HCT116 (cell line): ENCODE measurements around the gene PLPPR3. TPM values are rescaled to one million over a fixed set of nuclear protein-coding genes. Genes with fewer than 3 reads are reported as not detected.
A peak's percentile ranks its signal among the peaks of the same experiment; 100 is the strongest.

Experiments used
- ATAC-seq: fragments of 200-7000 bp; cut with Tn5 transposase; 2 replicates; pipeline ENCODE4 v1.9.1; 2020; ENCODE audit warnings: mild to moderate bottlenecking, moderate library complexity
- BruUV-seq: library from RNA; stranded (reverse); fragments of 400-500 nt; replicated peaks from 2 replicates; lab custom pipeline; 2021; lab: Mats Ljungman, UMichigan
- CTCF ChIA-PET: fragments of 300-600 bp; sonication (Branson Sonifier 250); formaldehyde crosslinking; loops from one replicate; lab custom pipeline; 2021; ENCODE audit warnings: antibody characterized with exemption; lab: Charles Lee
- POLR2A ChIA-PET: fragments of 300-600, 350-600 bp; sonication (Branson Sonifier 250); formaldehyde crosslinking; loops from one replicate; lab custom pipeline; 2021; ENCODE audit warnings: antibody characterized with exemption; lab: Charles Lee
- RAD21 ChIA-PET, 2 experiments: fragments of 300-600 bp; sonication (Branson Sonifier 250); formaldehyde crosslinking; loops; one replicate each; lab custom pipeline; 2023; ENCODE audit warnings: low total read pairs in 2 of 2; ENCODE audit not compliant: uncharacterized antibody in 2 of 2, unreplicated experiment in 2 of 2, low non-redundant PET in 1 of 2; lab: Charles Lee
- DNase-seq: peaks from one replicate; pipeline ENCODE4 v3.0.0-alpha.2; 2010; ENCODE audit warnings: low read depth, low spot score
- H2AFZ ChIP-seq: fragments of 200-600 bp; shearing (Covaris generic), sonication (generic); 2 replicates; pipeline ENCODE4 v1.6.1; 2017; ENCODE audit warnings: low read depth, mixed run types, mixed read lengths, antibody characterized with exemption, low read length; ENCODE audit not compliant: poor library complexity, severe bottlenecking
- H3K27ac ChIP-seq: 2 replicates; pipeline ENCODE4 v1.5.1; 2012; ENCODE audit warnings: low read depth, low read length
- H3K27me3 ChIP-seq: fragments of 200-600 bp; sonication (generic); 2 replicates; pipeline ENCODE4 v1.6.1; 2016; ENCODE audit warnings: mixed run types, low read length, mixed read lengths; ENCODE audit not compliant: insufficient read depth
- H3K36me3 ChIP-seq, 2 experiments: fragments of 200-500 bp in 1 of 2; fragments of 200-600 bp in 1 of 2; sonication (Bioruptor generic) in 1 of 2; sonication (generic) in 1 of 2; 2 replicates each; pipeline versions ENCODE4 v1.5.1 to v1.6.1; 2014 to 2016; ENCODE audit warnings: low read length in 2 of 2, inconsistent platforms in 1 of 2, mixed read lengths in 1 of 2, mixed run types in 1 of 2; ENCODE audit not compliant: insufficient read depth in 2 of 2, control insufficient read depth in 1 of 2
- H3K4me1 ChIP-seq, 2 experiments: fragments of 200-600 bp in 1 of 2; sonication (generic) in 1 of 2; 2 replicates each; pipeline versions ENCODE4 v1.5.1 to v1.6.1; 2012 to 2017; ENCODE audit warnings: low read length in 2 of 2, inconsistent platforms in 1 of 2, mild to moderate bottlenecking in 1 of 2, mixed read lengths in 1 of 2, mixed run types in 1 of 2, moderate library complexity in 1 of 2; ENCODE audit not compliant: insufficient read depth in 2 of 2, control insufficient read depth in 1 of 2
- H3K4me2 ChIP-seq: fragments of 200-600 bp; sonication (generic); 2 replicates; pipeline ENCODE4 v1.6.1; 2017; ENCODE audit warnings: mixed run types, low read length, mixed read lengths
- H3K4me3 ChIP-seq, 2 experiments: fragments of 200-600 bp in 1 of 2; sonication (generic) in 1 of 2; replicated peaks in 1 of 2; 2 replicates each; pipeline ENCODE4 v1.5.1; 2011 to 2016; ENCODE audit warnings: low read length in 2 of 2, control low read depth in 1 of 2, low read depth in 1 of 2, mild to moderate bottlenecking in 1 of 2, mixed read lengths in 1 of 2, mixed run types in 1 of 2
- H3K79me2 ChIP-seq: fragments of 200-600 bp; sonication (generic); 2 replicates; pipeline ENCODE4 v1.6.1; 2017; ENCODE audit warnings: mild to moderate bottlenecking, mixed run types, low read length, moderate library complexity, mixed read lengths; ENCODE audit not compliant: insufficient read depth
- H3K9ac ChIP-seq: fragments of 200-600 bp; sonication (generic); 2 replicates; pipeline ENCODE4 v1.6.1; 2016; ENCODE audit warnings: low read length, mixed read lengths
- H3K9me2 ChIP-seq: fragments of 200-600 bp; sonication (generic), shearing (Covaris generic); 2 replicates; pipeline ENCODE4 v1.6.1; 2017; ENCODE audit warnings: mixed run types, mild to moderate bottlenecking, moderate library complexity; ENCODE audit not compliant: insufficient read depth
- H3K9me3 ChIP-seq, 2 experiments: fragments of 200-500 bp in 1 of 2; fragments of 200-600 bp in 1 of 2; sonication (Bioruptor generic) in 1 of 2; sonication (generic) in 1 of 2; 2 replicates each; pipeline ENCODE4 v1.6.1; 2014 to 2017; ENCODE audit warnings: low read length in 2 of 2, mixed read lengths in 2 of 2, inconsistent platforms in 1 of 2, low read depth in 1 of 2, mild to moderate bottlenecking in 1 of 2, mixed run types in 1 of 2, moderate library complexity in 1 of 2; ENCODE audit not compliant: control insufficient read depth in 1 of 2, insufficient read depth in 1 of 2
- H4K20me1 ChIP-seq: fragments of 200-600 bp; sonication (generic), shearing (Covaris generic); 2 replicates; pipeline ENCODE4 v1.6.1; 2017; ENCODE audit warnings: mixed run types, mild to moderate bottlenecking, moderate library complexity; ENCODE audit not compliant: insufficient read depth
- CTCF ChIP-seq, 3 experiments: fragments of 200-600 bp in 1 of 3; sonication (generic) in 1 of 3; IDR thresholded peaks in 2 of 3; conservative IDR thresholded peaks in 1 of 3; 2 replicates each; pipeline ENCODE4 v1.5.1; 2012 to 2017; ENCODE audit warnings: low read depth in 2 of 3, low read length in 2 of 3, antibody characterized with exemption in 1 of 3, borderline replicate concordance in 1 of 3, control low read depth in 1 of 3, mild to moderate bottlenecking in 1 of 3, mixed read lengths in 1 of 3, mixed run types in 1 of 3, moderate library complexity in 1 of 3; ENCODE audit not compliant: insufficient read depth in 1 of 3
- EGR1 ChIP-seq: IDR thresholded peaks from 2 replicates; pipeline ENCODE4 v1.6.1; 2012; ENCODE audit warnings: low read depth
- ELF1 ChIP-seq: IDR thresholded peaks from 2 replicates; pipeline ENCODE4 v1.6.1; 2012; ENCODE audit warnings: low read depth, borderline replicate concordance
- FOSL1 ChIP-seq: IDR thresholded peaks from 2 replicates; pipeline ENCODE4 v1.6.1; 2012; ENCODE audit warnings: low read depth
- JUND ChIP-seq: IDR thresholded peaks from 2 replicates; pipeline ENCODE4 v1.6.1; 2012
- MAX ChIP-seq: IDR thresholded peaks from 2 replicates; pipeline ENCODE4 v1.6.1; 2012
- POLR2AphosphoS5 ChIP-seq: IDR thresholded peaks from 2 replicates; pipeline ENCODE4 v1.6.1; 2011; ENCODE audit warnings: mild to moderate bottlenecking, low read depth, low read length, moderate library complexity
- RAD21 ChIP-seq: IDR thresholded peaks from 2 replicates; pipeline ENCODE4 v1.6.1; 2012; ENCODE audit warnings: low read depth, mild to moderate bottlenecking
- REST ChIP-seq: IDR thresholded peaks from 2 replicates; pipeline ENCODE4 v1.6.1; 2012; ENCODE audit warnings: low read depth
- SP1 ChIP-seq: IDR thresholded peaks from 2 replicates; pipeline ENCODE4 v1.6.1; 2012; ENCODE audit warnings: low read depth
- TCF7L2 ChIP-seq: IDR thresholded peaks from 2 replicates; pipeline ENCODE4 v1.7.0; 2011; ENCODE audit warnings: borderline replicate concordance, inconsistent platforms; ENCODE audit not compliant: insufficient read depth, insufficient read length; ENCODE audit errors: extremely low read depth
- YY1 ChIP-seq: IDR thresholded peaks from 2 replicates; pipeline ENCODE4 v1.6.1; 2011; ENCODE audit warnings: low read length, low read depth, moderate library complexity, mild to moderate bottlenecking; ENCODE audit not compliant: insufficient replicate concordance; ENCODE audit errors: extremely low read depth
- ZBTB33 ChIP-seq: IDR thresholded peaks from 2 replicates; pipeline ENCODE4 v1.6.1; 2011; ENCODE audit warnings: mild to moderate bottlenecking, low read length, moderate library complexity; ENCODE audit not compliant: insufficient replicate concordance; ENCODE audit errors: extremely low read depth
- ZFX ChIP-seq: fragments of 450-650 bp; IDR thresholded peaks from 2 replicates; pipeline ENCODE4 v1.6.1; 2017
- ZNF274 ChIP-seq: fragments of 200-500 bp; sonication (Bioruptor generic); IDR thresholded peaks from 2 replicates; pipeline ENCODE4 v1.6.1; 2014; ENCODE audit warnings: mild to moderate bottlenecking, low read depth, low read length, inconsistent platforms
- intact Hi-C: fragments of 100-400 bp; cut with micrococcal nuclease; formaldehyde crosslinking; loops from 2 replicates; pipeline ENCODE4 v1.10.0; 2022
- total RNA-seq: library from RNA; stranded (reverse); gene quantifications from one replicate; pipeline ENCODE4 v1.2.1, GENCODE V29; 2021; ENCODE audit not compliant: unreplicated experiment

PLPPR3 gene
- total RNA-seq, 1 experiment from 2014 or later: 0.27 TPM

GRCh38 chr19:805600-806550 is 15.9 kb downstream of the PLPPR3 start (continued):
- TF ChIP-seq ZBTB33 (no peak), YY1 (no peak), POLR2AphosphoS5 (no peak; the same call in 1 of the 2 replicates), ELF1 (no peak)

- Histone ChIP-seq H3K79me2 (peaks cover 100% of the 10 kb centered on the region), H2AFZ (no peak overlapping the region), H3K4me2 (no peak overlapping the region), H3K4me1 (peaks cover 7 to 15% of the 10 kb centered on the region in 2 experiments), H3K9me3 (no peaks in the 10 kb centered on the region), H3K36me3 (peaks cover 70 to 96% of the 10 kb centered on the region in 2 experiments; a peak in 3 of 4 replicates), H3K4me3 (no peak overlapping the region), H3K9ac (no peak overlapping the region), H3K27me3 (no peaks in the 10 kb centered on the region), H3K9me2 (no peaks in the 10 kb centered on the region), H4K20me1 (peaks cover 55% of the 10 kb centered on the region; the same call in 1 of the 2 replicates), H3K27ac (peak overlapping the region; percentile 22; the same call in 1 of the 2 replicates)
- intact Hi-C loops: no loop called here
- RAD21 ChIA-PET: no interaction called here
- CTCF ChIA-PET: no interaction called here
- no TSS peak for BruUV-seq
- DNase-seq: no peak
- no peak for ATAC-seq
- POLR2A ChIA-PET: no interaction called here
- no peak for TF ChIP-seq YY1
- no peak for TF ChIP-seq ZNF274
- no peak for TF ChIP-seq EGR1
- no peak for TF ChIP-seq JUND
- TF ChIP-seq FOSL1: no peak
- no peak for TF ChIP-seq CTCF (IDR thresholded peaks at IDR 0.05 in 2 of 3, conservative IDR thresholded peaks at IDR 0.05 in 1 of 3; ENCODE audit: borderline replicate concordance in 1 of 3, insufficient read depth in 1 of 3, low read depth in 2 of 3, low read length in 2 of 3)
- no peak for TF ChIP-seq SP1
- no peak for TF ChIP-seq ELF1
- no peak for TF ChIP-seq MAX
- TF ChIP-seq TCF7L2: no peak
- TF ChIP-seq REST: no peak
- TF ChIP-seq ZFX: no peak
- TF ChIP-seq RAD21: no peak
Observed at GRCh38 chr19:805166-805551, 16.6 kb downstream of the PLPPR3 start.
